Measurements from ENCODE around the gene EEF1E1. TPM values are rescaled to one million over a fixed set of nuclear protein-coding genes. Genes with fewer than 3 reads are reported as not detected.
"Not testable (repeated sequence)": the region's sequence is repeated elsewhere in the genome, so short reads cannot be mapped to it uniquely, and the experiment has no call there.

Gene EEF1E1
- total RNA-seq, 4 donors from 2014 or later: 14.9 to 27.0 TPM; not detected in 2

DNA sequence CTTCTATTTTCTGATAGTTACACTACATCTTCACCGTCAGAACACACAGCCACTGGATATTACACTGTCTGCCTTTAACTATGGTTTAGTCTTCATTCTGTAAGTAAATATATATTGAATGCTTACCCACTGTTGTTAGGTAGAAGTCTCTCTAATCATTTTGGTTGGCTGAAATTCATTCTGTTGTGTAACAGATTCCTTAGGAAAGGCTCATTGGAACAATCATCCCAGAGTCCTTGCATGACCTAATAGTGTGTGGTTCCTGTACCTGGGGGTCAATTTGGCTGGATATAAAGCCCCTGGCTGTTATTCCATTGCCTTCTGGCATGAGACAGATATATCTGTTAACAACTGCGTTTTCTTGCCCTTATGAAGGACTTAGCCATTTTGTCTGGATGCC is 48.1 kb downstream of the EEF1E1 start:
- Histone ChIP-seq H3K27me3 (no peaks in the 10 kb centered on the region), H3K4me1 (no peaks in the 10 kb centered on the region), H3K36me3 (no peaks in the 10 kb centered on the region), H3K9me3 (no peaks in the 10 kb centered on the region), H3K27ac (no peak overlapping the region), H3K4me3 (no peak overlapping the region)
- DNase-seq: no peak
- in situ Hi-C loops (cut with MboI; ENCODE audit: low pct_ligation_motif_present in 1 of 4, low pct_unique_long_range_greater_than_20kb in 1 of 4, low sequenced_read_pairs in 3 of 4): no loop called here
- TF ChIP-seq POLR2A (IDR thresholded peaks at IDR 0.05) (no peak), POLR2AphosphoS5 (IDR thresholded peaks at IDR 0.05) (no peak), EP300 (IDR thresholded peaks at IDR 0.05; ENCODE audit: low read depth) (no peak)
- TF ChIP-seq, protein P1, sequence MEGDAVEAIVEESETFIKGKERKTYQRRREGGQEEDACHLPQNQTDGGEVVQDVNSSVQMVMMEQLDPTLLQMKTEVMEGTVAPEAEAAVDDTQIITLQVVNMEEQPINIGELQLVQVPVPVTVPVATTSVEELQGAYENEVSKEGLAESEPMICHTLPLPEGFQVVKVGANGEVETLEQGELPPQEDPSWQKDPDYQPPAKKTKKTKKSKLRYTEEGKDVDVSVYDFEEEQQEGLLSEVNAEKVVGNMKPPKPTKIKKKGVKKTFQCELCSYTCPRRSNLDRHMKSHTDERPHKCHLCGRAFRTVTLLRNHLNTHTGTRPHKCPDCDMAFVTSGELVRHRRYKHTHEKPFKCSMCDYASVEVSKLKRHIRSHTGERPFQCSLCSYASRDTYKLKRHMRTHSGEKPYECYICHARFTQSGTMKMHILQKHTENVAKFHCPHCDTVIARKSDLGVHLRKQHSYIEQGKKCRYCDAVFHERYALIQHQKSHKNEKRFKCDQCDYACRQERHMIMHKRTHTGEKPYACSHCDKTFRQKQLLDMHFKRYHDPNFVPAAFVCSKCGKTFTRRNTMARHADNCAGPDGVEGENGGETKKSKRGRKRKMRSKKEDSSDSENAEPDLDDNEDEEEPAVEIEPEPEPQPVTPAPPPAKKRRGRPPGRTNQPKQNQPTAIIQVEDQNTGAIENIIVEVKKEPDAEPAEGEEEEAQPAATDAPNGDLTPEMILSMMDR (IDR thresholded peaks at IDR 0.05): no peak
- intact Hi-C loops (cut with DNase I; ENCODE audit: low total_unique reads): no loop called here
- 89 to 90% methylated on average over 2 of the region's 2 CpGs for WGBS, 2 donors (ENCODE audit: low coverage in 1 of 2)

DNA sequence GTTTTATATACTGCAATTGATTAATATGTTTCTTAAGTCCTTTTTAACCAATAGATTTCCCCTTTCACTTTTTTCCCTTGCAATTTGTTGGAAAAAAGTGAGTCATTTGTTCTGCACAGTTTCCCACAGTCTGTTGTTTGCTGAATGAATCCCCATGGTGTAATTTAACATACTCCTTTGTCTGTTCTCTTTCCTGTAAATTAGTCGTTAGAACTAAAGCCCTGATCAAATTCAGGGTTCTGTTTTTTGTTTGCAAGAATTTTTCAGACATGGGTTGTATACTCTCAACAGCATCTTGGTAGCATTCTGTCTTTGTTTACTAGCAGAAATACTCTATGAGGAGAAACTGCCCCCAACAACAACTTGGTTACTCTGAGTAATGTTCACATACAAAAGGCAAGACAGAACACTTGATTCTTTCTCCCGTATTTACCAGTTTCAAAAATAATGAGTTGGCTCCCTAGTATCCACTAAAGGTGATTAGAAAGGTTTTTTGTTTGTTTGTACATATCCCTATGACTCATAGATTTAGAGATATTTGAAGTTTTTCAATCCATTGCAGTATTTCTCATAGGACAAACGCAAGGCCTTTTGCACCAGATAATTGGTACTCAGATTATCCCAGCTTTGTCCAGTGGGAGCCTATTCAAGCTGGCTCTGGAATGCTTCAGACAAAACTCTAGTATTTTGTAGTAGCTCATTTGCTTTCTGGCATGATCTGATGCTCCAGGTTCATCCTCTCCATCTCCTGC is 54.6 kb downstream of the EEF1E1 start:
- in situ Hi-C loops (cut with MboI; ENCODE audit: low pct_ligation_motif_present in 1 of 4, low pct_unique_long_range_greater_than_20kb in 1 of 4, low sequenced_read_pairs in 3 of 4): no loop called here
- 84 to 89% methylated on average over 2 to 3 of the region's 3 CpGs for WGBS, 2 donors (ENCODE audit: low coverage in 1 of 2)
- TF ChIP-seq, protein P1 (IDR thresholded peaks at IDR 0.05): no peak
- no peak for TF ChIP-seq POLR2A (IDR thresholded peaks at IDR 0.05)
- TF ChIP-seq EP300 (IDR thresholded peaks at IDR 0.05; ENCODE audit: low read depth): no peak
- TF ChIP-seq POLR2AphosphoS5 (IDR thresholded peaks at IDR 0.05): no peak

DNA sequence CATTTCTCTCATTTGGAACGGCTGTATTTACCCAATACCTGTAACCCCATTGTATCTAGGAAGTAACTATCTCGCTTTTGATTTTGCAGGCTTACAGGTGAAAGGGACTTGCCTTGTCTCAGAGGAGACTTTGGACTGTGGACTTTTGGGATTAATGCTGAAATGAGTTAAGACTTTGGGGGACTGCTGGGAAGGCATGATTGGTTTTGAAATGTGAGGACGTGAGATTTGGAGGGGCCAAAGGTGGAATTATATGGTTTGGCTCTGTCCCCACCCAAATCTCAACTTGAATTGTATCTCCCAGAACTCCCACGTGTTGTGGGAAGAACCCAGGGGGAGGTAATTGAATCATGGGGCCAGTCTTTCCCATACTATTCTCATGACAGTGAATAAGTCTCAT is 56.6 kb downstream of the EEF1E1 start:
- WGBS, 2 donors (ENCODE audit: low coverage in 1 of 2): 91 to 100% methylated on average over 4 of the region's 4 CpGs
- intact Hi-C loops (cut with DNase I; ENCODE audit: low total_unique reads): not testable (repeated sequence)

More for the DNA sequence above, 54.6 kb downstream of the EEF1E1 start:
- no peak for DNase-seq
- Histone ChIP-seq H3K36me3 (peaks cover 0 to 9% (median 0%) of the 10 kb centered on the region in 4 donors), H3K9me3 (no peaks in the 10 kb centered on the region), H3K4me1 (no peaks in the 10 kb centered on the region), H3K4me3 (no peak overlapping the region), H3K27ac (no peak overlapping the region), H3K27me3 (no peaks in the 10 kb centered on the region)
- intact Hi-C loops (cut with DNase I; ENCODE audit: low total_unique reads): no loop called here

DNA sequence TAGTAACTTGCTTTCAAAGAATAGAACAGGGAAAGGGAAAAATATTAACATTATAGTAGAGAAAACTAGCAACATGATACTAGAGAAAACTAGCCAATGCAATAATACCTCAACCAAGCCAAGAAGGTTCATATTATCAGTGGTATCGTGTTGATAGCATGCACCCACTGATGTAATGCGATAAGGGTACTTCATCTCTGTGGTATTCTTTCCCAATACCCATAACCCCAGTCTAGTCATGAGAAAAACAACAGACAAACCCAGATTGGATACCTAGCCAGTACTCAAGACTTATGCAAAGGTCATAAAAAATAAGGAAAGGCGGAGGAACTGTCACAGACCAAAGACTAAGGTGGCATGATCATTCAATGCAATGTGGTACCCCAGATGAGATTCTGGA is 59.1 kb downstream of the EEF1E1 start:
- TF ChIP-seq, protein P1 (IDR thresholded peaks at IDR 0.05): no peak
- TF ChIP-seq POLR2AphosphoS5 (IDR thresholded peaks at IDR 0.05): no peak
- TF ChIP-seq EP300 (IDR thresholded peaks at IDR 0.05; ENCODE audit: low read depth): no peak
- TF ChIP-seq POLR2A (IDR thresholded peaks at IDR 0.05): no peak
- no peaks in the 10 kb centered on the region for H3K4me1 ChIP-seq
- no peak for DNase-seq
- H3K27me3 ChIP-seq: no peaks in the 10 kb centered on the region
- 62 to 100% methylated on average over 2 to 3 of the region's 3 CpGs for WGBS, 2 donors (ENCODE audit: low coverage in 1 of 2)
- intact Hi-C loops (cut with DNase I; ENCODE audit: low total_unique reads) (no loop called here), in situ Hi-C loops (cut with MboI; ENCODE audit: low pct_ligation_motif_present in 1 of 4, low pct_unique_long_range_greater_than_20kb in 1 of 4, low sequenced_read_pairs in 3 of 4) (no loop called here)
- no peak overlapping the region for H3K27ac ChIP-seq
- H3K4me3 ChIP-seq: no peak overlapping the region
- no peaks in the 10 kb centered on the region for H3K9me3 ChIP-seq
- peaks cover 0 to 22% (median 6%) of the 10 kb centered on the region in 4 donors for H3K36me3 ChIP-seq

More for the DNA sequence above, 56.6 kb downstream of the EEF1E1 start:
- H3K4me1 ChIP-seq; H3K9me3 ChIP-seq; H3K27ac ChIP-seq; H3K27me3 ChIP-seq; DNase-seq; H3K36me3 ChIP-seq; H3K4me3 ChIP-seq; in situ Hi-C loops (cut with MboI; ENCODE audit: low pct_ligation_motif_present in 1 of 4, low pct_unique_long_range_greater_than_20kb in 1 of 4, low sequenced_read_pairs in 3 of 4): not testable (repeated sequence)

Measured in transverse colon (tissue), 4 donors.